ENCODE results near the gene RABAC1. TPM values are rescaled to one million over a fixed set of nuclear protein-coding genes. Genes with fewer than 3 reads are reported as not detected.

Gene RABAC1
- total and polyA plus RNA-seq, 2 of the 4 experiments (the other 2 are of a cell fraction), result 117 to 276 TPM

DNA sequence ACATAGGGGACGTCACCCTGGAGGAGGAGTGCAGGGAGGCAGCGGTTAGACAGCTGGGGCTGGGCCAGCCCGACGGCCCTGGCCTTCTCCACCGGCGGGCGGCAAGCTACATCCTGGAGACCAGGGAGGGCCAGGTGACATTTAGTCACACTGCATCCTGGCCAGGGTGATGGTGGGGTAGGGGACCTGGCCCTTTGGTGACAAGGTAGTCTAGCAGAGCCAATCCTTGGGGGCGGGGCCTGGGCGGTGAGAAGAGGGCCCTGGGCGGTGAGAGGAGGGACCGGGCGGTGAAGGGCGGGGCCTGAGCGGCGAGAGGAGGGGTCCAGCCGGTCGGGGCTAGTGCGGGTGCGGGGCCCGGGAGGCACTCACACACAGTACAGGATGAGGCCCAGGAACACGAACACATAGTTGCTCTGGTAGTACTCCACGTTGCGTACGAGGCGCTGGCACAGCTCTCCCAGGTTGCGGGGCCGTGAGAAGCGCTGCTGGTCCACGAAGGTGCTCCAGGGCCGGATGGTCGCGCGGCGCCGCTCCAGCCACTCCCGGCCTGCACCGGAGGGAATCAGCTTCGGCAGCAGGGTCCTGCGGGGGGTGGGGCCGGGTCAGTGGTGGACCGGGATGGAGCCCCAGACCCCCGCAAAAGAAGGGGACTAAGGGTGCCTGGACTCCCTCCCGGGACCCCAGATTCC is 610 bp downstream of the RABAC1 start:
- WGBS, 2 experiments (ENCODE audit: extremely low coverage in 2 of 2, insufficient read length in 1 of 2), result 1% methylated on average over 26 of the region's 43 CpGs; no CpG with 5 or more reads in 1 of the 2 experiments
- dilution Hi-C loops (cut with HindIII; ENCODE audit: low sequenced_read_pairs, unreplicated experiment), result no loop called here
- H3K27ac ChIP-seq (ENCODE audit: insufficient read depth, low read length), result peak overlapping the region; percentile 79
- peak overlapping the region; percentile 61 to 86 for H4K8ac ChIP-seq (ENCODE audit: low read depth in 2 of 2, low read length in 2 of 2)
- BruUV-seq (replicated peaks), result TSS peak; percentile 69
- H3K18ac ChIP-seq (ENCODE audit: low read depth, low read length), result peak overlapping the region; percentile 29
- peak; percentile 83 for ATAC-seq (ENCODE audit: low read depth)
- peak overlapping the region; percentile 93 for H2AFZ ChIP-seq (replicated peaks; ENCODE audit: low read length, poor library complexity)
- H2BK120ac ChIP-seq (ENCODE audit: low read depth, low read length), result peak overlapping the region; percentile 53; the same call in 1 of the 2 replicates
- peaks cover 7% of the 10 kb centered on the region; the same call in 1 of the 2 replicates for H3K9me1 ChIP-seq (ENCODE audit: insufficient read depth, low read length)
- peaks cover 21% of the 10 kb centered on the region for H4K20me1 ChIP-seq (ENCODE audit: insufficient read depth, low read length)
- H3K36me3 ChIP-seq (ENCODE audit: control insufficient read depth, insufficient read depth, low read length), result peaks cover 10% of the 10 kb centered on the region; the same call in 1 of the 2 replicates
- H3K9me3 ChIP-seq (ENCODE audit: control insufficient read depth, insufficient read depth, low read length), result no peaks in the 10 kb centered on the region
- peak overlapping the region; percentile 88 for H3K4me3 ChIP-seq (ENCODE audit: insufficient read depth, low read depth, low read length)
- peak overlapping the region; percentile 86 for H3K4me2 ChIP-seq (ENCODE audit: low read depth, low read length)
- peak overlapping the region; percentile 98 for H2AK5ac ChIP-seq (ENCODE audit: low read depth, low read length)
- H2AK9ac ChIP-seq (replicated peaks; ENCODE audit: low read depth, low read length, poor library complexity), result peak overlapping the region; percentile 97
- H3K4ac ChIP-seq (ENCODE audit: low read depth, low read length), result peak overlapping the region; percentile 91
- H2BK20ac ChIP-seq (ENCODE audit: low read depth, low read length), result no peak overlapping the region
- no peaks in the 10 kb centered on the region for H3K27me3 ChIP-seq (ENCODE audit: control insufficient read depth, insufficient read depth, low read length)
- peak overlapping the region; percentile 66; the same call in 1 of the 2 replicates for H3K56ac ChIP-seq (ENCODE audit: extremely low read depth, insufficient read depth, low read length)
- intact Hi-C loops (cut with micrococcal nuclease), result loop anchor here (5.0 to 10.0 kb wide), 2 partner anchors 74 to 164 kb away; partner anchors contain the start of gene CEACAM3
- peaks cover 6% of the 10 kb centered on the region for H3K4me1 ChIP-seq (ENCODE audit: control insufficient read depth, insufficient read depth, low read length)
- peak overlapping the region; percentile 78 for H2BK5ac ChIP-seq (ENCODE audit: low read depth, low read length, poor library complexity, severe bottlenecking)
- H3K14ac ChIP-seq (replicated peaks; ENCODE audit: low read depth, low read length), result peak overlapping the region; percentile 98
- peak overlapping the region; percentile 91 for H3K9ac ChIP-seq (ENCODE audit: low read depth, low read length)
- peaks cover 7 to 26% of the 10 kb centered on the region in 2 experiments for H3K79me1 ChIP-seq (ENCODE audit: low read depth in 1 of 2, low read length in 2 of 2)
- H2BK15ac ChIP-seq (ENCODE audit: low read depth, low read length), result no peak overlapping the region
- in situ Hi-C loops (cut with MboI; ENCODE audit: low sequenced_read_pairs), result no loop called here
- CTCF ChIA-PET, result interaction anchor here (0.9 to 2.0 kb wide), 2 partner anchors 11 to 76 kb away, joined by 4 to 5 read pairs; no protein-coding TSS in a partner anchor
- TF ChIP-seq RAD21 (IDR thresholded peaks at IDR 0.05; ENCODE audit: low read length) (no peak), POLR2A (IDR thresholded peaks at IDR 0.05; ENCODE audit: low read depth, low read length) (peak; percentile 89), MAZ (IDR thresholded peaks at IDR 0.05; ENCODE audit: borderline replicate concordance, low read depth, low read length) (peak; percentile 79; the same call in 1 of the 2 replicates)
- peak overlapping the region; percentile 61 for H4K5ac ChIP-seq (ENCODE audit: low read depth, low read length)
- peak overlapping the region; percentile 99 for H3K23ac ChIP-seq (ENCODE audit: low read depth, low read length)
- peak overlapping the region; percentile 97 for H4K91ac ChIP-seq (ENCODE audit: insufficient read depth, low read depth, low read length)
- POLR2A ChIA-PET (ENCODE audit: unreplicated experiment), result no interaction called here
- DNase-seq, result peak; percentile 62

Data from IMR-90 (cell line).